Large intestine (tissue), 3 donors: Measurements from ENCODE around the gene KRT13. TPM values are rescaled to one million over a fixed set of nuclear protein-coding genes. Genes with fewer than 3 reads are reported as not detected.
"Not testable (repeated sequence)": the region's sequence is repeated elsewhere in the genome, so short reads cannot be mapped to it uniquely, and the experiment has no call there.

ENCODE experiments used
- DNase-seq, 2 donors: peaks; one replicate each; pipeline versions ENCODE4 v3.0.0 to v3.0.0-alpha.2; 2013
- H3K27ac ChIP-seq: one replicate; pipeline ENCODE4 v1.5.1; 2013; ENCODE audit warnings: low read length
- H3K27me3 ChIP-seq: 2 replicates; pipeline ENCODE4 v1.6.1; 2013; ENCODE audit warnings: low read length; ENCODE audit not compliant: control insufficient read depth, insufficient read depth
- H3K36me3 ChIP-seq: 2 replicates; pipeline ENCODE4 v1.6.1; 2013; ENCODE audit warnings: low read length; ENCODE audit not compliant: control insufficient read depth, insufficient read depth
- H3K4me1 ChIP-seq: one replicate; pipeline ENCODE4 v1.6.1; 2013; ENCODE audit warnings: low read length; ENCODE audit not compliant: control insufficient read depth, insufficient read depth
- H3K4me3 ChIP-seq: one replicate; pipeline ENCODE4 v1.5.1; 2013; ENCODE audit warnings: low read length
- H3K9me3 ChIP-seq: one replicate; pipeline ENCODE4 v1.6.1; 2013; ENCODE audit warnings: mild to moderate bottlenecking, low read depth, low read length, moderate library complexity; ENCODE audit not compliant: control insufficient read depth
- WGBS: methylation state at CpG from one replicate; pipeline ENCODE4 v1.1.5; 2013; ENCODE audit warnings: low lambda C conversion rate; ENCODE audit not compliant: insufficient coverage; 5-methylcytosine and 5-hydroxymethylcytosine counted together
- polyA plus RNA-seq: library from polyadenylated mRNA; unstranded; fragments of 120-200 nt; gene quantifications from one replicate; pipeline ENCODE4 v1.2.1, GENCODE V29; 2013

Gene KRT13
- polyA plus RNA-seq, 1 donor: 0.94 TPM

DNA sequence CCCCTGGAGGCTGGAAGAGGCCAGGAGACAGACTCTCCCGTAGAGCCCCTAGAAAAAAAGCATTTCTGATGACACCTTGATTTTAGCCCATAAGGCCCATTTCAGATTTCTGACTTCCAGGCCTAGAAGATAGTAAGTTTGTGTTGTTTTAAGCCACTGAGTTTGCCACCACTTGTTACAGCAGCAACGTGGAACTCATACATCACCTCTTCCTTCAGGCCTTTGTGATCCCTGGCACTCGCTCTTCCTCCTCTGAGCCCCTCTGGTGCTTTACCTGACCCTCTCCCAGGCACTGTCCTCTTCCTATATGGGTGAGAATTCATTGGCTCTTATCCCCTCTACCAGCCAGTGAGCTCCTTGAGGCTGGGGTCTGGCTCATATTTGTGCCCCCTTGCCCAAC lies 41.4 kb upstream of the KRT13 start:
- DNase-seq: no peak
- Histone ChIP-seq H3K4me1 (peaks cover 32% of the 10 kb centered on the region), H3K9me3 (peaks cover 5% of the 10 kb centered on the region), H3K4me3 (no peak overlapping the region), H3K36me3 (no peaks in the 10 kb centered on the region), H3K27me3 (peaks cover 20% of the 10 kb centered on the region), H3K27ac (no peak overlapping the region)
- no CpG with 5 or more reads among the region's 3 CpGs for WGBS

DNA sequence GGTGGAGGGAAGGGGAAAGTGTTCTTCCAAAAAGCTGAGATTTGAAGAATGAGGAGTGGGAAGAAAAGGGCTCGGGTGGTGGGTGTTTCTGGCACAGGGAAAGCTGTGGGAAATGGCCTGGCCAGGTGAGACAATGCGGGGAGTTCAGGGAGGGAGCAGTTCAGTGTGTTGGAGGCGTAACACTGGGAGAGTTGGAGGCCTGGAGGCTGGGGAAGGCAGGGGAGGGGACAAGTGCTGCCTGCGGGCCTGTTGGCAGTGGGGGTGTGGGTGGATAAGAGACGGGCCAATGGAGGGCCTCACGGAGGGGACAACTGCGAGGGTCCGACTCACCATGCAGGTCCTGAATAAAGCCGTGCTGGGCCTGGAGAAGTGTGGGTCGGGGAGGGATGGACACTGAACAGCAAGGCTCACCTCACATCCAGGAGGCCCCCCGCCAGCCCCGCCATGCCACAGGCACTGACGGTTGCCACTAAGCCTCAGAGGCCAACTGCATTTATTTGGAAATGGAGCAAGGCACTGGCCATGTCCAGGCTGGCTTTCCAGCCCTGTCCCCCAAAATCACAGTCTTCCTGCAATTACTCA lies 40.5 kb upstream of the KRT13 start:
- H3K4me3 ChIP-seq: no peak overlapping the region
- no CpG with 5 or more reads among the region's 13 CpGs for WGBS
- H3K9me3 ChIP-seq: peaks cover 5% of the 10 kb centered on the region
- DNase-seq: no peak
- peaks cover 32% of the 10 kb centered on the region for H3K4me1 ChIP-seq
- no peak overlapping the region for H3K27ac ChIP-seq
- H3K36me3 ChIP-seq: no peaks in the 10 kb centered on the region
- H3K27me3 ChIP-seq: peaks cover 28% of the 10 kb centered on the region

DNA sequence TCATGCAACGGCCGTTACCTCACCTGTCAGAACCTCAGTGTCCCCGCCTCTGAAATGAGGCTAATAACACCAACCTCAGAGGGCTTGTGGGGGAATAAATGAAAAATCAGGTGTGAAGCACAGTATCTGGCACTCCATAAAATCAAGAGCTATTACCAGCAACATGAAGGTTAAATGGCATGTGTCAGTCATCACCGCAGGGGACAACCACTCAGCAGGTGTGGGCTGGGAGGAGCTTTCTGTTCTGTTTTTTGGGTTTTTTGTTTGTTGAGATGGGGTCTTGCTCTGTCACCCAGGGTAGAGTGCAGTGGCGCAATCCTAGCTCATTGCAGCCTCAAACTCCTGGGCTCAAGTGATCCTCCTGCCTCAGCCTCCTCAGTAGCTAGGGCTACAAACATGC lies 39.5 kb upstream of the KRT13 start:
- no peak overlapping the region for H3K4me3 ChIP-seq
- H3K36me3 ChIP-seq: no peaks in the 10 kb centered on the region
- peaks cover 32% of the 10 kb centered on the region for H3K4me1 ChIP-seq
- no CpG with 5 or more reads among the region's 5 CpGs for WGBS
- H3K27me3 ChIP-seq: peaks cover 38% of the 10 kb centered on the region
- DNase-seq: no peak
- H3K9me3 ChIP-seq: peaks cover 5% of the 10 kb centered on the region
- peak overlapping the region; percentile 16 for H3K27ac ChIP-seq

DNA sequence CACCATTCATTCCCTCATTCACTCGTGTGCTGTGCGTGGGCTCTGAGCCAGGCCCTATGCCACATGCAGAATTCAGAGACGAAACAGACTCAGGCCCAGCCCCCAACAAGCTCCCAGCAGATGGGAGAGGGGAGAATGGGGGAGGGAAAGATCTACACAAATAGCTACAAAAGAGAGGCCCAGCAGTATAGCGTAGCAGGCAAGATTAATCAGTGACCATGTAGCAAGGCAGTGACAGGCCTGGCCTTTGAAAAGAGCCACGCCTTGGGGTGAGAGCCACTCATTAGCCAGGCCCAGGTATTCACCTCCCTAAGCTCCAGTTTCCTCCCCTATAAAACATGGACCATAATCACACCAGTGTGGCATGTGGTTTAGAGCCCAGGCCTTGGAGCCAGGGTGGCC lies 39.1 kb upstream of the KRT13 start:
- H3K27ac ChIP-seq: peak overlapping the region; percentile 16
- no peaks in the 10 kb centered on the region for H3K36me3 ChIP-seq
- no peak overlapping the region for H3K4me3 ChIP-seq
- H3K4me1 ChIP-seq: peaks cover 28% of the 10 kb centered on the region
- WGBS: no CpG with 5 or more reads among the region's 5 CpGs
- peaks cover 41% of the 10 kb centered on the region for H3K27me3 ChIP-seq
- DNase-seq: peak in 1 of 2 donors; percentile 79
- H3K9me3 ChIP-seq: peaks cover 5% of the 10 kb centered on the region

DNA sequence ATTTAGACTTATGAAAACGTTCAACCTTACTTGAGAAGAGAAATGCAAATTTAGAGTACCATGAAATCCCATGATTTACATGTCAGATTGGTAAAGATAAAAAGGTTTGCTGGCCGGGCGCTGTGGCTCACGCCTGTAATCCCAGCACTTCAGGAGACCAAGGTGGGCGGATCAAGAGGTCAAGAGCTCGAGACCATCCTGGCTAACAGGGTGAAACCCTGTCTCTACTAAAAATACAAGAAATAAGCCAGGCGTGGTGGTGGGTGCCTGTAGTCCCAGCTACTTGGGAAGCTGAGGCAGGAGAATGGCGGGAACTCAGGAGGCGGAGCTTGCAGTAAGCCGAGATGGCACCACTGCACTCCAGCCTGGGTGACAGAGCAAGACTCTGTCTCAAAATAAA lies 37.4 kb upstream of the KRT13 start:
- WGBS: 23% methylated on average over 4 of the region's 10 CpGs
- H3K4me3 ChIP-seq, H3K27ac ChIP-seq, H3K9me3 ChIP-seq, DNase-seq, H3K36me3 ChIP-seq: not testable (repeated sequence)
- peaks cover 16% of the 10 kb centered on the region for H3K4me1 ChIP-seq
- peaks cover 49% of the 10 kb centered on the region for H3K27me3 ChIP-seq

DNA sequence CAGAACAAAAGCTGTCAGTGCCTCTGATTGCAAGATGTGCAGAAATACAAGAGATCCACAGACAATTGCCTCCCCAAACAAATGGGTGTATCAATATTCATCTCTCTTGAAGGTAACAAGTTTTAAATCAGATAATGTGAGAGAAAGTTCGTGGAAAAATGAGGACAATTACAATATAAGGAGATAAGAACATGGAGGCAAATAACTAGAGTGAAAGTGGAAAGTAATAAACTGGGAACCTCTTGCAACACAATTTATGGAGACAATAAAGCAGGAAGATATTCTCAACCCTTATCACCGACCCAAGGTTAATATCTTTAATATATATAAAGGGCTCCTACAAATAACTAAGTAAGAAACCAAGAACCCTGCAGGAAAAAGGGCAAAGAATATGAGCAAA lies 36.9 kb upstream of the KRT13 start:
- peak in 1 of 2 donors; percentile 81 for DNase-seq
- no peak overlapping the region for H3K27ac ChIP-seq
- no CpG with 5 or more reads among the region's 2 CpGs for WGBS

DNA sequence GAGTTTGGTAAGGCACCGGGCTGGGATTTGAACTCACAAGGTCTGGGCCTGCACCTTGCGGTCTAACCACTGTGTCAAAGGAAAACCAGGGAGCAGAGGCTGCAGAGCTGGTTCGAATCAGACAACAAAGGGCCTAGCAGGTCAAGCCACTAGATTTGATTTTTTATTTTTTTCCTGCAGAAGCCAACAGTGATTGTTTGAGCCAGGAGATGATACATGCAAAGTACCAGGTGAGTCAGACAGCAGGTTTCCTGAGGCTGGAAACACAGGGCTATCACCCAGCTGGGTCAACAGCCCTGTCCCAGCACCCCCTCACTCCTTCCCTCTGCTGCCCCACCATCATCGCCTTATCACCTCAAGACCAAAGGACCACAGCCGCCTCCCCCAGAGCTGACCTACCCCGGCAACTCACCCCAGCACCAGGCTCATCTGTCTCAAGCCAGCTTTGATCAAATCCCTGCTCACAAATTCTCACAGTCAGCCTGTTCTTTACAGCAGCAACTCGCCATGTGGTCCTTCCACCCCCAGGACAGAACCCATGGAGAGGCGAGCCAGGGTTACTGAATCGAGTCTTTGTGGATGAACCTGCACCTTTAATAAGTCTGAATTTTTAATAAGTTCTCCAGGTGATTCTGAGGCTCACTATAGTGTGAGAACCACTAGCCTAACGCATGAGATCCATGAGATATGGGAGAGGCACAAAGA lies 35.7 kb upstream of the KRT13 start:
- H3K4me3 ChIP-seq: no peak overlapping the region
- H3K36me3 ChIP-seq: no peaks in the 10 kb centered on the region
- H3K4me1 ChIP-seq: peaks cover 22% of the 10 kb centered on the region
- DNase-seq: no peak
- no peaks in the 10 kb centered on the region for H3K9me3 ChIP-seq
- H3K27me3 ChIP-seq: peaks cover 53% of the 10 kb centered on the region
- H3K27ac ChIP-seq: no peak overlapping the region
- WGBS: no CpG with 5 or more reads among the region's 10 CpGs

More for the DNA sequence above, 36.9 kb upstream of the KRT13 start:
- H3K9me3 ChIP-seq: peaks cover 5% of the 10 kb centered on the region
- peaks cover 51% of the 10 kb centered on the region for H3K27me3 ChIP-seq
- H3K4me1 ChIP-seq: peaks cover 16% of the 10 kb centered on the region
- H3K36me3 ChIP-seq: no peaks in the 10 kb centered on the region
- H3K4me3 ChIP-seq: no peak overlapping the region

DNA sequence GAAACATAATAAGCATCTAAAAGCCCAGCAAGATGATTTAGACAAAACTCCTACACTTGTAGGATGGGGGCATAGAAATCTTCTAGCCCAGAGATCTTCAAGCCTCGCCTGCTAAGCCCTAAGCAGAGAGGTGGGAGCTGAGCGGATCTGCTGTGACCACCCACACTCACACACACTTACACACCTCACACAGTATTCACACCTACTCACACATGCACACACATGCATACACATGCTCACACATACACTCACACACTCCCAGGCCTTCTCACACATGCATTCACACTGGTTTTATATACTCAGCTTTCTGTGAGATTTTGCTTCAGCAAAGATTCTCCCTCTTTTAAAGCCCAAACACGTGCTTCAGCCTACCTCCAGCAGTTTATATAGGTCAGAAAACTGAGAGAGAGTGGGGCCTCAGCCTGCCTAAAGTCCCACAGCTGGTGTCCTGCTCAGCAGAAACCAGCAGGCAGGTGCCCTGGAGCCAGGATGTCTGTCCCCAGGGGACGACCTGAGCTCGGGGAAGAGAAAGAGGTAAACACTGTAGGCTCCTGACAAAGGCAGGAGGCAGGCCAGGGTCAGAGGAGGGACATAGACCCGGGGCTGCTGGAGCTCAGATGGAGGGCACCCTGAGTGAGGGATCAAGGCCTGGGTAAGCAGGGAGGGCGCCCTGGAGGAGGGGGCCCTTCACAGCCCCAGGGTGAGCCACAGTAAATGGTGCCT lies 34.7 kb upstream of the KRT13 start:
- peaks cover 28% of the 10 kb centered on the region for H3K4me1 ChIP-seq
- WGBS: no CpG with 5 or more reads among the region's 7 CpGs
- no peaks in the 10 kb centered on the region for H3K9me3 ChIP-seq
- DNase-seq: no peak
- no peaks in the 10 kb centered on the region for H3K36me3 ChIP-seq
- H3K4me3 ChIP-seq: no peak overlapping the region
- peaks cover 61% of the 10 kb centered on the region for H3K27me3 ChIP-seq
- no peak overlapping the region for H3K27ac ChIP-seq

DNA sequence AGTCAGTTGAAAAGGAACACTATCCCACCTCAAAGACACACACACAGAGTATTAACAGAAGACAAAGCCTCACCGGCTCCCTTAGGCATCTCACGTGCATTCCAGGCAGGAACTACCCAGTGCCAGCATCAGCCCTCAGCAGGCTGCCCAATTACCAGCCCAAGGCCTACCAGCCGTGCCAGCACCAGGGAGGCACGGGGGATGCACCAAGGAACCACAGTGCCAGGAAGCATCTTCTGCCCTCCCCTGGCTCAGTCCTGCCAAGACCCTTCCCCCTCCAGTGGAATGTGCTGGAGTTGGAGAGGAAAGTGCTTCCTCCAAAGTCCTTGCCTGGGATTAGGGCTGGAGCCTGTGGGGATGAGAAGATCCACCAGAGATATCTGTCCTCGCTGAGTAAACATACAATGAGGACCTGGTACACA lies 33.7 kb upstream of the KRT13 start:
- peaks cover 61% of the 10 kb centered on the region for H3K27me3 ChIP-seq
- H3K9me3 ChIP-seq: no peaks in the 10 kb centered on the region
- DNase-seq: no peak
- WGBS: no CpG with 5 or more reads among the region's 5 CpGs
- no peak overlapping the region for H3K4me3 ChIP-seq
- no peaks in the 10 kb centered on the region for H3K36me3 ChIP-seq
- H3K4me1 ChIP-seq: peaks cover 18% of the 10 kb centered on the region
- no peak overlapping the region for H3K27ac ChIP-seq

DNA sequence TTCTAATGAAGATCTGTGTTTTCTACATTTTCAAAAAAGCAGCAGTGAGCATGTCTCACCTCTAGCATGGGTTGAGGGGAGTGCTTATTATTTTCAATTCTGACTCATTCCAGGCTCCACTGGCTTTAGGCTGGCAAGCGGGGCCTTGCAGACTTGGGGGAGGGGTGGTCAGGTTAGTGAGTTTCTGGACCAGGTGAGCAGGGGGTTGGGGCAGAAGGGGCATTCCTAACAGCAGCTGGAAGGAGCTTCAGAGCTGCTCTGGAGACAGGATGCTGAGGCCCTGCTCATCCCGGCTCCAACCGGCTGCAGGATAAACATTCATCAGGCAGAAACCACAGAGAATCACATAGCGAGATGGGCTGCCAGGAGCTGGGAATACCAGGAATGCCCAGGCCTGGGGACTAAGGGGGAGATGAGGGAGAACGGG lies 33.2 kb upstream of the KRT13 start:
- no CpG with 5 or more reads among the region's 5 CpGs for WGBS
- DNase-seq: no peak
- Histone ChIP-seq H3K4me3 (no peak overlapping the region), H3K36me3 (no peaks in the 10 kb centered on the region), H3K27ac (no peak overlapping the region), H3K27me3 (peaks cover 63% of the 10 kb centered on the region), H3K9me3 (no peaks in the 10 kb centered on the region), H3K4me1 (peaks cover 17% of the 10 kb centered on the region)
